T follicular helper cell (primary cell): Measurements from ENCODE around the gene CDS1.
"Not testable (repeated sequence)": the region's sequence is repeated elsewhere in the genome, so short reads cannot be mapped to it uniquely, and the experiment has no call there.

ENCODE experiments used
- DNase-seq: peaks from one replicate; pipeline ENCODE4 v3.0.0-alpha.2; 2020; ENCODE audit warnings: low read depth

CDS1 gene

GRCh38 chr4:84673475-84674240 lies 90.7 kb downstream of the CDS1 start:
- no peak for DNase-seq

GRCh38 chr4:84677093-84677492 lies 94.2 kb downstream of the CDS1 start:
- no peak for DNase-seq

GRCh38 chr4:84677995-84678394 lies 95.1 kb downstream of the CDS1 start:
- DNase-seq = no peak

GRCh38 chr4:84678976-84679744 lies 96.2 kb downstream of the CDS1 start:
- no peak for DNase-seq

- DNase-seq = no peak
These were observed 98.0 kb downstream of the CDS1 start for GRCh38 chr4:84680956-84681355.

GRCh38 chr4:84681486-84682274 lies 98.8 kb downstream of the CDS1 start:
- DNase-seq = no peak

- not testable (repeated sequence) for DNase-seq
These were observed 99.7 kb downstream of the CDS1 start for GRCh38 chr4:84682661-84683060.

- DNase-seq = no peak
These were observed 100.3 kb downstream of the CDS1 start for GRCh38 chr4:84683064-84683850.

- DNase-seq = no peak
These were observed 101.4 kb downstream of the CDS1 start for GRCh38 chr4:84684361-84684760.

- DNase-seq = no peak
These were observed 102.2 kb downstream of the CDS1 start for GRCh38 chr4:84685105-84685504.

GRCh38 chr4:84688605-84689004 lies 105.7 kb downstream of the CDS1 start:
- DNase-seq = no peak

GRCh38 chr4:84689197-84689596 lies 106.3 kb downstream of the CDS1 start:
- no peak for DNase-seq

- DNase-seq = no peak
These were observed 107.6 kb downstream of the CDS1 start for GRCh38 chr4:84690481-84690880.

GRCh38 chr4:84691170-84691691 lies 108.3 kb downstream of the CDS1 start:
- no peak for DNase-seq

GRCh38 chr4:84691800-84692199 lies 108.9 kb downstream of the CDS1 start:
- DNase-seq = no peak

- DNase-seq = no peak
These were observed 114.2 kb downstream of the CDS1 start for GRCh38 chr4:84697159-84697558.

- no peak for DNase-seq
These were observed 114.8 kb downstream of the CDS1 start for GRCh38 chr4:84697615-84698201.

- DNase-seq = no peak
These were observed 116.2 kb downstream of the CDS1 start for GRCh38 chr4:84699001-84699671.
